Stomach (tissue), 4 donors: ENCODE data around the gene IBA57.

Source experiments
- CTCF ChIP-seq, 7 experiments: fragments of 450-650 bp in 4 of 7; fragments of 200-600 bp in 3 of 7; sonication (generic) in 3 of 7; IDR thresholded peaks; one replicate each; pipeline ENCODE4 v1.5.1; 2016 to 2019; ENCODE audit warnings: antibody characterized with exemption in 7 of 7, control low read depth in 2 of 7, mild to moderate bottlenecking in 1 of 7
- EP300 ChIP-seq: sonication (generic); formaldehyde crosslinking; IDR thresholded peaks from one replicate; pipeline ENCODE4 v1.6.1; 2017; ENCODE audit warnings: antibody characterized with exemption
- POLR2A ChIP-seq, 4 donors: fragments of 450-650 bp; IDR thresholded peaks; one replicate each; pipeline ENCODE4 v1.6.1; 2016; ENCODE audit warnings: antibody characterized with exemption in 4 of 4, control low read depth in 2 of 4, mild to moderate bottlenecking in 1 of 4, moderate library complexity in 1 of 4
- POLR2AphosphoS5 ChIP-seq, 3 donors: sonication (generic); formaldehyde crosslinking; IDR thresholded peaks; one replicate each; pipeline ENCODE4 v1.6.1; 2016; ENCODE audit warnings: antibody characterized with exemption in 3 of 3

GRCh38 chr1:228185641-228185965, 20.0 kb downstream of the IBA57 start:
- TF ChIP-seq CTCF (IDR thresholded peaks at IDR 0.05), result no peak
- no peak for TF ChIP-seq POLR2A (IDR thresholded peaks at IDR 0.05)
- no peak for TF ChIP-seq POLR2AphosphoS5 (IDR thresholded peaks at IDR 0.05)
- TF ChIP-seq EP300, result no peak
